SK-N-SH treated with all-trans-retinoic acid at 6 μM for 48 hours (cell line): ENCODE data around the gene CREB3L2.

Source experiments
- ARNTL ChIP-seq: fragments of 450-650 bp; formaldehyde crosslinking; IDR thresholded peaks from 2 replicates; pipeline ENCODE4 v1.5.0; 2020; ENCODE audit warnings: low read depth, mild to moderate bottlenecking, moderate library complexity, borderline replicate concordance
- ESRRG ChIP-seq: fragments of 250-450 bp; sonication (Bioruptor Pico); IDR thresholded peaks from 2 replicates; pipeline ENCODE4 v1.6.1; 2021; ENCODE audit warnings: mild to moderate bottlenecking
- GLIS3 ChIP-seq: fragments of 250-450 bp; sonication (Bioruptor Pico); IDR thresholded peaks from 2 replicates; pipeline ENCODE4 v1.5.0; 2020; ENCODE audit warnings: mild to moderate bottlenecking, moderate library complexity
- ISL1 ChIP-seq: fragments of 250-450 bp; sonication (Bioruptor Pico); IDR thresholded peaks from 2 replicates; pipeline ENCODE4 v2.1.2; 2022; ENCODE audit warnings: mild to moderate bottlenecking, moderate library complexity
- RARB ChIP-seq: fragments of 250-450 bp; sonication (Bioruptor Pico); IDR thresholded peaks from 2 replicates; pipeline ENCODE4 v1.8.0; 2021; ENCODE audit warnings: mild to moderate bottlenecking, moderate library complexity
- SNAI2 ChIP-seq: fragments of 250-450 bp; sonication (Bioruptor Pico); IDR thresholded peaks from 2 replicates; pipeline ENCODE4 v1.5.0; 2020; ENCODE audit warnings: mild to moderate bottlenecking, moderate library complexity
- TCF4 ChIP-seq: fragments of 250-450 bp; sonication (Bioruptor Pico); IDR thresholded peaks from 2 replicates; pipeline ENCODE4 v1.8.0; 2021; ENCODE audit warnings: mild to moderate bottlenecking, moderate library complexity, borderline replicate concordance
- ZC3H10 ChIP-seq: fragments of 250-450 bp; sonication (Bioruptor Pico); IDR thresholded peaks from 2 replicates; pipeline ENCODE4 v1.5.1; 2021; ENCODE audit warnings: mild to moderate bottlenecking, moderate library complexity
- ZFP30 ChIP-seq: fragments of 450-650 bp; formaldehyde crosslinking; IDR thresholded peaks from 2 replicates; pipeline ENCODE4 v1.5.0; 2022; ENCODE audit warnings: mild to moderate bottlenecking, moderate library complexity
- ZNF8 ChIP-seq: fragments of 450-650 bp; formaldehyde crosslinking; IDR thresholded peaks from 2 replicates; pipeline ENCODE4 v1.5.0; 2020; ENCODE audit warnings: mild to moderate bottlenecking, moderate library complexity
- TF ChIP-seq, protein P1 (sequence below): fragments of 250-450 bp; sonication (Bioruptor Pico); IDR thresholded peaks from 2 replicates; pipeline ENCODE4 v1.8.0; 2020; ENCODE audit warnings: mild to moderate bottlenecking, moderate library complexity, borderline replicate concordance
- TF ChIP-seq, protein P2 (sequence below): fragments of 250-450 bp; sonication (Bioruptor Pico); IDR thresholded peaks from 2 replicates; pipeline ENCODE4 v1.5.1; 2020; ENCODE audit warnings: low read depth, mild to moderate bottlenecking, moderate library complexity
- TF ChIP-seq, protein P3 (sequence below): fragments of 250-450 bp; sonication (Bioruptor Pico); IDR thresholded peaks from 2 replicates; pipeline ENCODE4 v1.5.1; 2021; ENCODE audit warnings: mild to moderate bottlenecking, moderate library complexity
- TF ChIP-seq, protein P4 (sequence below): fragments of 250-450 bp; sonication (Bioruptor Pico); IDR thresholded peaks from 2 replicates; pipeline ENCODE4 v1.5.0; 2020; ENCODE audit warnings: mild to moderate bottlenecking, moderate library complexity

DNA sequence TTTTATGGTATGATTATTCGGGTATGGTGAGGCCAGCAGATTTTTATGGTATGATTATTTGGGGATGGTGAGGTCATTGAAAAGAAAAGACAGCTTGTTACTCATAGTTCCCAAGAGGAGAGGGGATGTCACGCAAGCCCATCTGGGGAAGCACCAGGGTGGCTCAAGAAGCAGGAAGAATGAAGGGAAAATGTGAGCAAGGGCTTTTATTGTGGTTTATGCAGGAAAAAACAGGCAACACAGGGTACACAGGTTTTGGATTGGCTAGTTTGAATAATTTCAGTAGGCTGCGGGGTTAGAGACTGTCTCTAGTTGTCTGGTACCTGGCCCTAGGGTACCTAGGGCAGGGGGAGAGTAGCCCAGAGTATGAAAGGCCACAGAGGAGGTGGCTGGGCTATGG is 128.4 kb downstream of the CREB3L2 start:
- TF ChIP-seq, protein P1, sequence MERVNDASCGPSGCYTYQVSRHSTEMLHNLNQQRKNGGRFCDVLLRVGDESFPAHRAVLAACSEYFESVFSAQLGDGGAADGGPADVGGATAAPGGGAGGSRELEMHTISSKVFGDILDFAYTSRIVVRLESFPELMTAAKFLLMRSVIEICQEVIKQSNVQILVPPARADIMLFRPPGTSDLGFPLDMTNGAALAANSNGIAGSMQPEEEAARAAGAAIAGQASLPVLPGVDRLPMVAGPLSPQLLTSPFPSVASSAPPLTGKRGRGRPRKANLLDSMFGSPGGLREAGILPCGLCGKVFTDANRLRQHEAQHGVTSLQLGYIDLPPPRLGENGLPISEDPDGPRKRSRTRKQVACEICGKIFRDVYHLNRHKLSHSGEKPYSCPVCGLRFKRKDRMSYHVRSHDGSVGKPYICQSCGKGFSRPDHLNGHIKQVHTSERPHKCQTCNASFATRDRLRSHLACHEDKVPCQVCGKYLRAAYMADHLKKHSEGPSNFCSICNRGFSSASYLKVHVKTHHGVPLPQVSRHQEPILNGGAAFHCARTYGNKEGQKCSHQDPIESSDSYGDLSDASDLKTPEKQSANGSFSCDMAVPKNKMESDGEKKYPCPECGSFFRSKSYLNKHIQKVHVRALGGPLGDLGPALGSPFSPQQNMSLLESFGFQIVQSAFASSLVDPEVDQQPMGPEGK, result no peak
- TF ChIP-seq ZFP30 (CRISPR knock-in tag) (no peak), RARB (CRISPR knock-in tag) (no peak), TCF4 (CRISPR knock-in tag) (no peak), ESRRG (no peak), ZC3H10 (CRISPR knock-in tag) (no peak), GLIS3 (CRISPR knock-in tag) (no peak), SNAI2 (CRISPR knock-in tag) (no peak), ARNTL (CRISPR knock-in tag) (no peak), ISL1 (no peak), ZNF8 (CRISPR knock-in tag) (no peak)
- TF ChIP-seq, protein P2, sequence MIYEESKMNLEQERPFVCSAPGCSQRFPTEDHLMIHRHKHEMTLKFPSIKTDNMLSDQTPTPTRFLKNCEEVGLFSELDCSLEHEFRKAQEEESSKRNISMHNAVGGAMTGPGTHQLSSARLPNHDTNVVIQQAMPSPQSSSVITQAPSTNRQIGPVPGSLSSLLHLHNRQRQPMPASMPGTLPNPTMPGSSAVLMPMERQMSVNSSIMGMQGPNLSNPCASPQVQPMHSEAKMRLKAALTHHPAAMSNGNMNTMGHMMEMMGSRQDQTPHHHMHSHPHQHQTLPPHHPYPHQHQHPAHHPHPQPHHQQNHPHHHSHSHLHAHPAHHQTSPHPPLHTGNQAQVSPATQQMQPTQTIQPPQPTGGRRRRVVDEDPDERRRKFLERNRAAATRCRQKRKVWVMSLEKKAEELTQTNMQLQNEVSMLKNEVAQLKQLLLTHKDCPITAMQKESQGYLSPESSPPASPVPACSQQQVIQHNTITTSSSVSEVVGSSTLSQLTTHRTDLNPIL (CRISPR knock-in tag), result no peak
- TF ChIP-seq, protein P3, sequence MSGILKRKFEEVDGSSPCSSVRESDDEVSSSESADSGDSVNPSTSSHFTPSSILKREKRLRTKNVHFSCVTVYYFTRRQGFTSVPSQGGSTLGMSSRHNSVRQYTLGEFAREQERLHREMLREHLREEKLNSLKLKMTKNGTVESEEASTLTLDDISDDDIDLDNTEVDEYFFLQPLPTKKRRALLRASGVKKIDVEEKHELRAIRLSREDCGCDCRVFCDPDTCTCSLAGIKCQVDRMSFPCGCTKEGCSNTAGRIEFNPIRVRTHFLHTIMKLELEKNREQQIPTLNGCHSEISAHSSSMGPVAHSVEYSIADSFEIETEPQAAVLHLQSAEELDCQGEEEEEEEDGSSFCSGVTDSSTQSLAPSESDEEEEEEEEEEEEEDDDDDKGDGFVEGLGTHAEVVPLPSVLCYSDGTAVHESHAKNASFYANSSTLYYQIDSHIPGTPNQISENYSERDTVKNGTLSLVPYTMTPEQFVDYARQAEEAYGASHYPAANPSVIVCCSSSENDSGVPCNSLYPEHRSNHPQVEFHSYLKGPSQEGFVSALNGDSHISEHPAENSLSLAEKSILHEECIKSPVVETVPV, result no peak
- TF ChIP-seq, protein P4, sequence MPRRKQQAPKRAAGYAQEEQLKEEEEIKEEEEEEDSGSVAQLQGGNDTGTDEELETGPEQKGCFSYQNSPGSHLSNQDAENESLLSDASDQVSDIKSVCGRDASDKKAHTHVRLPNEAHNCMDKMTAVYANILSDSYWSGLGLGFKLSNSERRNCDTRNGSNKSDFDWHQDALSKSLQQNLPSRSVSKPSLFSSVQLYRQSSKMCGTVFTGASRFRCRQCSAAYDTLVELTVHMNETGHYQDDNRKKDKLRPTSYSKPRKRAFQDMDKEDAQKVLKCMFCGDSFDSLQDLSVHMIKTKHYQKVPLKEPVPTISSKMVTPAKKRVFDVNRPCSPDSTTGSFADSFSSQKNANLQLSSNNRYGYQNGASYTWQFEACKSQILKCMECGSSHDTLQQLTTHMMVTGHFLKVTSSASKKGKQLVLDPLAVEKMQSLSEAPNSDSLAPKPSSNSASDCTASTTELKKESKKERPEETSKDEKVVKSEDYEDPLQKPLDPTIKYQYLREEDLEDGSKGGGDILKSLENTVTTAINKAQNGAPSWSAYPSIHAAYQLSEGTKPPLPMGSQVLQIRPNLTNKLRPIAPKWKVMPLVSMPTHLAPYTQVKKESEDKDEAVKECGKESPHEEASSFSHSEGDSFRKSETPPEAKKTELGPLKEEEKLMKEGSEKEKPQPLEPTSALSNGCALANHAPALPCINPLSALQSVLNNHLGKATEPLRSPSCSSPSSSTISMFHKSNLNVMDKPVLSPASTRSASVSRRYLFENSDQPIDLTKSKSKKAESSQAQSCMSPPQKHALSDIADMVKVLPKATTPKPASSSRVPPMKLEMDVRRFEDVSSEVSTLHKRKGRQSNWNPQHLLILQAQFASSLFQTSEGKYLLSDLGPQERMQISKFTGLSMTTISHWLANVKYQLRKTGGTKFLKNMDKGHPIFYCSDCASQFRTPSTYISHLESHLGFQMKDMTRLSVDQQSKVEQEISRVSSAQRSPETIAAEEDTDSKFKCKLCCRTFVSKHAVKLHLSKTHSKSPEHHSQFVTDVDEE, result no peak
